GM23338 (cell line): ENCODE measurements around the gene MRPL27. TPM values are rescaled to one million over a fixed set of nuclear protein-coding genes. Genes with fewer than 3 reads are reported as not detected.

Experiments
- ATAC-seq: fragments of 200-7000 bp; cut with Tn5 transposase; 3 replicates; pipeline ENCODE4 v1.9.1; 2020
- DNase-seq: peaks from one replicate; pipeline ENCODE4 v3.0.0-alpha.2; 2015; ENCODE audit warnings: low spot score
- H2AFZ ChIP-seq: fragments of 200-600 bp; sonication (generic); 2 replicates; pipeline ENCODE4 v1.8.0; 2016; ENCODE audit warnings: antibody characterized with exemption, mild to moderate bottlenecking, moderate library complexity
- H3F3A ChIP-seq: fragments of 200-600 bp; sonication (generic); replicated peaks from 2 replicates; pipeline ENCODE4 v1.8.0; 2017; ENCODE audit warnings: antibody characterized with exemption, mixed run types, low read depth
- H3K27ac ChIP-seq: fragments of 200-600 bp; sonication (generic); 2 replicates; pipeline ENCODE4 v1.6.1; 2016; ENCODE audit warnings: low read depth
- H3K27me3 ChIP-seq: fragments of 200-600 bp; sonication (generic); 2 replicates; pipeline ENCODE4 v1.8.0; 2016; ENCODE audit warnings: mild to moderate bottlenecking, mixed run types, moderate library complexity; ENCODE audit not compliant: insufficient read depth
- H3K36me3 ChIP-seq: fragments of 200-600 bp; sonication (generic); 2 replicates; pipeline ENCODE4 v1.8.0; 2016; ENCODE audit warnings: mild to moderate bottlenecking; ENCODE audit not compliant: insufficient read depth
- H3K4me1 ChIP-seq: fragments of 200-600 bp; sonication (generic); 2 replicates; pipeline ENCODE4 v1.8.0; 2016; ENCODE audit warnings: mild to moderate bottlenecking, moderate library complexity; ENCODE audit not compliant: insufficient read depth
- H3K4me2 ChIP-seq: fragments of 200-600 bp; sonication (generic); 2 replicates; pipeline ENCODE4 v1.7.1; 2017; ENCODE audit warnings: mixed run types
- H3K4me3 ChIP-seq: fragments of 200-600 bp; sonication (generic); 2 replicates; pipeline ENCODE4 v1.6.1; 2016; ENCODE audit warnings: mixed run types
- H3K79me2 ChIP-seq: fragments of 200-600 bp; sonication (generic); replicated peaks from 2 replicates; pipeline ENCODE4 v1.8.0; 2017; ENCODE audit warnings: mild to moderate bottlenecking; ENCODE audit not compliant: insufficient read depth
- H3K9me2 ChIP-seq: fragments of 200-600 bp; sonication (generic); 2 replicates; pipeline ENCODE4 v1.8.0; 2017; ENCODE audit not compliant: insufficient read depth
- H4K20me1 ChIP-seq: fragments of 200-600 bp; sonication (generic); replicated peaks from 2 replicates; pipeline ENCODE4 v1.8.0; 2017; ENCODE audit warnings: mild to moderate bottlenecking; ENCODE audit not compliant: insufficient read depth
- H3K27ac Mint-ChIP-seq: 2 replicates; pipeline ENCODE4 v1.8.0; 2020; ENCODE audit warnings: inconsistent platforms, mild to moderate bottlenecking, moderate library complexity, mixed read lengths
- H3K27me3 Mint-ChIP-seq: 3 replicates; pipeline ENCODE4 v1.8.0; 2022; ENCODE audit warnings: low read depth, mild to moderate bottlenecking, moderate library complexity, mixed read lengths, inconsistent platforms; ENCODE audit not compliant: insufficient read depth, poor library complexity
- H3K36me3 Mint-ChIP-seq: 3 replicates; pipeline ENCODE4 v1.8.0; 2021; ENCODE audit warnings: low read depth, mild to moderate bottlenecking, inconsistent platforms, moderate library complexity, mixed read lengths
- H3K4me1 Mint-ChIP-seq: 3 replicates; pipeline ENCODE4 v1.8.0; 2020; ENCODE audit warnings: mild to moderate bottlenecking, inconsistent platforms, mixed read lengths
- H3K4me3 Mint-ChIP-seq: 3 replicates; pipeline ENCODE4 v1.8.0; 2021; ENCODE audit warnings: moderate library complexity, mild to moderate bottlenecking, inconsistent platforms, mixed read lengths
- H3K9me3 Mint-ChIP-seq: 3 replicates; pipeline ENCODE4 v1.8.0; 2020; ENCODE audit warnings: moderate library complexity, mild to moderate bottlenecking, inconsistent platforms, mixed read lengths
- CTCF ChIP-seq, 2 experiments: fragments of 200-600 bp in 1 of 2; sonication (generic) in 1 of 2; conservative IDR thresholded peaks; 2 replicates each; pipeline versions ENCODE4 v1.5.1 to v1.6.1; 2016 to 2017; ENCODE audit warnings: antibody characterized with exemption in 2 of 2, low read depth in 2 of 2, mild to moderate bottlenecking in 2 of 2, moderate library complexity in 1 of 2
- JUNB ChIP-seq: IDR thresholded peaks from one replicate; pipeline ENCODE4 v1.6.1; 2016; ENCODE audit warnings: antibody characterized with exemption; ENCODE audit not compliant: unreplicated experiment
- NANOG ChIP-seq: IDR thresholded peaks from 2 replicates; pipeline ENCODE4 v1.6.1; 2016; ENCODE audit warnings: antibody characterized with exemption, borderline replicate concordance
- POLR2AphosphoS5 ChIP-seq: IDR thresholded peaks from 2 replicates; pipeline ENCODE4 v1.6.1; 2016; ENCODE audit warnings: antibody characterized with exemption, low read depth
- STAT1 ChIP-seq: IDR thresholded peaks from one replicate; pipeline ENCODE4 v1.6.1; 2016; ENCODE audit warnings: antibody characterized with exemption; ENCODE audit not compliant: unreplicated experiment
- ZNF114 ChIP-seq: fragments of 250-450 bp; sonication (Bioruptor Pico); IDR thresholded peaks from 2 replicates; pipeline ENCODE4 v1.5.0; 2020; ENCODE audit warnings: mild to moderate bottlenecking, moderate library complexity
- ZNF331 ChIP-seq: fragments of 250-450 bp; sonication (Bioruptor Pico); IDR thresholded peaks from 2 replicates; pipeline ENCODE4 v1.5.0; 2020; ENCODE audit warnings: low read depth, mild to moderate bottlenecking, moderate library complexity
- polyA plus RNA-seq: library from polyadenylated mRNA; unstranded; fragments of >200 nt; fragmentation: Nextera tagmentation; extraction: Ambion mirVana; gene quantifications from 2 replicates; pipeline ENCODE4 v1.2.1, GENCODE V29; 2016
- total RNA-seq: library from RNA; depleted of rRNA; stranded (reverse); fragments of >200 nt; shearing (Covaris generic); gene quantifications from 2 replicates; pipeline ENCODE4 v1.2.3, GENCODE V29; 2014
- TF ChIP-seq, protein P1 (sequence below): IDR thresholded peaks from one replicate; pipeline ENCODE4 v1.6.1; 2018; ENCODE audit warnings: antibody characterized with exemption; ENCODE audit not compliant: unreplicated experiment
- TF ChIP-seq, protein P2 (sequence below): fragments of 250-450 bp; sonication (Bioruptor Pico); IDR thresholded peaks from 2 replicates; pipeline ENCODE4 v1.5.0; 2020; ENCODE audit warnings: mild to moderate bottlenecking, moderate library complexity

Gene MRPL27
- total and polyA plus RNA-seq, 2 experiments from 2014 or later = 74.3 to 227 TPM

DNA sequence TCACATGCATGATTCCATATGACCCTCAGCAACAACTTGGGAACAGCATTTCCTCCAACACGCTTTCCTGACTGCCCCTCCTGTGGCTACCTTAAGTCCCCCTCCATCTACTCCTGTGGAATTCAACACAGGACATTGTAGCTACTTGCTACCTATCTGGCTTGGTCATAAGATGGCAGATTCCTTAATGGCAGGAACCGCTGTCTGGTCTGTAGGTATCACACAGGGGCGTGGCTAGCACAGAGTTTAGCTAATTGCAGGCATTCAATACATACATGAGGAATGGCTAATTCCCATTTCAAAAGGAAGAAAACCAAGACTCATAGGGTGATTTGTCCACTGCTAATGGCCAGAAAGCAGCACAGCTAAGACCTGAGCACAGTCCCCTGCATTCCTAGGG, 15.7 kb upstream of the MRPL27 start (continued):
- TF ChIP-seq, protein P1, sequence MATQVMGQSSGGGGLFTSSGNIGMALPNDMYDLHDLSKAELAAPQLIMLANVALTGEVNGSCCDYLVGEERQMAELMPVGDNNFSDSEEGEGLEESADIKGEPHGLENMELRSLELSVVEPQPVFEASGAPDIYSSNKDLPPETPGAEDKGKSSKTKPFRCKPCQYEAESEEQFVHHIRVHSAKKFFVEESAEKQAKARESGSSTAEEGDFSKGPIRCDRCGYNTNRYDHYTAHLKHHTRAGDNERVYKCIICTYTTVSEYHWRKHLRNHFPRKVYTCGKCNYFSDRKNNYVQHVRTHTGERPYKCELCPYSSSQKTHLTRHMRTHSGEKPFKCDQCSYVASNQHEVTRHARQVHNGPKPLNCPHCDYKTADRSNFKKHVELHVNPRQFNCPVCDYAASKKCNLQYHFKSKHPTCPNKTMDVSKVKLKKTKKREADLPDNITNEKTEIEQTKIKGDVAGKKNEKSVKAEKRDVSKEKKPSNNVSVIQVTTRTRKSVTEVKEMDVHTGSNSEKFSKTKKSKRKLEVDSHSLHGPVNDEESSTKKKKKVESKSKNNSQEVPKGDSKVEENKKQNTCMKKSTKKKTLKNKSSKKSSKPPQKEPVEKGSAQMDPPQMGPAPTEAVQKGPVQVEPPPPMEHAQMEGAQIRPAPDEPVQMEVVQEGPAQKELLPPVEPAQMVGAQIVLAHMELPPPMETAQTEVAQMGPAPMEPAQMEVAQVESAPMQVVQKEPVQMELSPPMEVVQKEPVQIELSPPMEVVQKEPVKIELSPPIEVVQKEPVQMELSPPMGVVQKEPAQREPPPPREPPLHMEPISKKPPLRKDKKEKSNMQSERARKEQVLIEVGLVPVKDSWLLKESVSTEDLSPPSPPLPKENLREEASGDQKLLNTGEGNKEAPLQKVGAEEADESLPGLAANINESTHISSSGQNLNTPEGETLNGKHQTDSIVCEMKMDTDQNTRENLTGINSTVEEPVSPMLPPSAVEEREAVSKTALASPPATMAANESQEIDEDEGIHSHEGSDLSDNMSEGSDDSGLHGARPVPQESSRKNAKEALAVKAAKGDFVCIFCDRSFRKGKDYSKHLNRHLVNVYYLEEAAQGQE = no peak

DNA sequence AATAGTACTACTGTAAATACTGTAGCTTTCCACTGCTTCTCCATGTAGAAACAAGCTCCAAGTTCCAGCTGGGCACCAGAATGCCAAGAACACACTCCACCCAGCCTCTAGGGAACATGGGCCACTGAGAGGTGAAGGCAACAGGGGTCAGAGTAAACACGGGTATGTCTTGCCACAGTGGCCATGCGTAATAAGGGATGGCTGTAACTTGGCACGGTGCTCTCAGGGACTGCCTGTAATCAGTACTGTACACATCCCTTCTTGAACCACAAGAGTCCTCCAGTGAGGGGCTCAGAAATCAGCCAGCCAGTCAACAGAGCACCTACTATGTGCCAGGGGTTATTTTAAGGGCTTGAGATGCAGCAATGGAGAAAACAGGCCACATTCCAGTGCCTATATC, 13.5 kb upstream of the MRPL27 start:
- Histone ChIP-seq H3K4me1 (no peaks in the 10 kb centered on the region), H2AFZ (no peak overlapping the region), H3F3A (0 out of 2 replicates have a peak, but pooled peaks cover 3% of the 10 kb centered on the region), H3K9me2 (no peaks in the 10 kb centered on the region), H3K27ac (no peak overlapping the region), H3K4me3 (no peak overlapping the region), H3K4me2 (no peak overlapping the region), H3K79me2 (no peaks in the 10 kb centered on the region), H3K27me3 (no peaks in the 10 kb centered on the region), H3K36me3 (peaks cover 47% of the 10 kb centered on the region), H4K20me1 (peaks cover 10% of the 10 kb centered on the region; the same call in 1 of the 2 replicates)
- DNase-seq = no peak
- Mint-ChIP-seq H3K9me3 (no peaks in the 10 kb centered on the region), H3K36me3 (peaks cover 91% of the 10 kb centered on the region), H3K27me3 (peaks cover 5% of the 10 kb centered on the region), H3K4me1 (no peaks in the 10 kb centered on the region), H3K27ac (no peak overlapping the region), H3K4me3 (no peak overlapping the region)
- no peak for ATAC-seq
- TF ChIP-seq, protein P2, sequence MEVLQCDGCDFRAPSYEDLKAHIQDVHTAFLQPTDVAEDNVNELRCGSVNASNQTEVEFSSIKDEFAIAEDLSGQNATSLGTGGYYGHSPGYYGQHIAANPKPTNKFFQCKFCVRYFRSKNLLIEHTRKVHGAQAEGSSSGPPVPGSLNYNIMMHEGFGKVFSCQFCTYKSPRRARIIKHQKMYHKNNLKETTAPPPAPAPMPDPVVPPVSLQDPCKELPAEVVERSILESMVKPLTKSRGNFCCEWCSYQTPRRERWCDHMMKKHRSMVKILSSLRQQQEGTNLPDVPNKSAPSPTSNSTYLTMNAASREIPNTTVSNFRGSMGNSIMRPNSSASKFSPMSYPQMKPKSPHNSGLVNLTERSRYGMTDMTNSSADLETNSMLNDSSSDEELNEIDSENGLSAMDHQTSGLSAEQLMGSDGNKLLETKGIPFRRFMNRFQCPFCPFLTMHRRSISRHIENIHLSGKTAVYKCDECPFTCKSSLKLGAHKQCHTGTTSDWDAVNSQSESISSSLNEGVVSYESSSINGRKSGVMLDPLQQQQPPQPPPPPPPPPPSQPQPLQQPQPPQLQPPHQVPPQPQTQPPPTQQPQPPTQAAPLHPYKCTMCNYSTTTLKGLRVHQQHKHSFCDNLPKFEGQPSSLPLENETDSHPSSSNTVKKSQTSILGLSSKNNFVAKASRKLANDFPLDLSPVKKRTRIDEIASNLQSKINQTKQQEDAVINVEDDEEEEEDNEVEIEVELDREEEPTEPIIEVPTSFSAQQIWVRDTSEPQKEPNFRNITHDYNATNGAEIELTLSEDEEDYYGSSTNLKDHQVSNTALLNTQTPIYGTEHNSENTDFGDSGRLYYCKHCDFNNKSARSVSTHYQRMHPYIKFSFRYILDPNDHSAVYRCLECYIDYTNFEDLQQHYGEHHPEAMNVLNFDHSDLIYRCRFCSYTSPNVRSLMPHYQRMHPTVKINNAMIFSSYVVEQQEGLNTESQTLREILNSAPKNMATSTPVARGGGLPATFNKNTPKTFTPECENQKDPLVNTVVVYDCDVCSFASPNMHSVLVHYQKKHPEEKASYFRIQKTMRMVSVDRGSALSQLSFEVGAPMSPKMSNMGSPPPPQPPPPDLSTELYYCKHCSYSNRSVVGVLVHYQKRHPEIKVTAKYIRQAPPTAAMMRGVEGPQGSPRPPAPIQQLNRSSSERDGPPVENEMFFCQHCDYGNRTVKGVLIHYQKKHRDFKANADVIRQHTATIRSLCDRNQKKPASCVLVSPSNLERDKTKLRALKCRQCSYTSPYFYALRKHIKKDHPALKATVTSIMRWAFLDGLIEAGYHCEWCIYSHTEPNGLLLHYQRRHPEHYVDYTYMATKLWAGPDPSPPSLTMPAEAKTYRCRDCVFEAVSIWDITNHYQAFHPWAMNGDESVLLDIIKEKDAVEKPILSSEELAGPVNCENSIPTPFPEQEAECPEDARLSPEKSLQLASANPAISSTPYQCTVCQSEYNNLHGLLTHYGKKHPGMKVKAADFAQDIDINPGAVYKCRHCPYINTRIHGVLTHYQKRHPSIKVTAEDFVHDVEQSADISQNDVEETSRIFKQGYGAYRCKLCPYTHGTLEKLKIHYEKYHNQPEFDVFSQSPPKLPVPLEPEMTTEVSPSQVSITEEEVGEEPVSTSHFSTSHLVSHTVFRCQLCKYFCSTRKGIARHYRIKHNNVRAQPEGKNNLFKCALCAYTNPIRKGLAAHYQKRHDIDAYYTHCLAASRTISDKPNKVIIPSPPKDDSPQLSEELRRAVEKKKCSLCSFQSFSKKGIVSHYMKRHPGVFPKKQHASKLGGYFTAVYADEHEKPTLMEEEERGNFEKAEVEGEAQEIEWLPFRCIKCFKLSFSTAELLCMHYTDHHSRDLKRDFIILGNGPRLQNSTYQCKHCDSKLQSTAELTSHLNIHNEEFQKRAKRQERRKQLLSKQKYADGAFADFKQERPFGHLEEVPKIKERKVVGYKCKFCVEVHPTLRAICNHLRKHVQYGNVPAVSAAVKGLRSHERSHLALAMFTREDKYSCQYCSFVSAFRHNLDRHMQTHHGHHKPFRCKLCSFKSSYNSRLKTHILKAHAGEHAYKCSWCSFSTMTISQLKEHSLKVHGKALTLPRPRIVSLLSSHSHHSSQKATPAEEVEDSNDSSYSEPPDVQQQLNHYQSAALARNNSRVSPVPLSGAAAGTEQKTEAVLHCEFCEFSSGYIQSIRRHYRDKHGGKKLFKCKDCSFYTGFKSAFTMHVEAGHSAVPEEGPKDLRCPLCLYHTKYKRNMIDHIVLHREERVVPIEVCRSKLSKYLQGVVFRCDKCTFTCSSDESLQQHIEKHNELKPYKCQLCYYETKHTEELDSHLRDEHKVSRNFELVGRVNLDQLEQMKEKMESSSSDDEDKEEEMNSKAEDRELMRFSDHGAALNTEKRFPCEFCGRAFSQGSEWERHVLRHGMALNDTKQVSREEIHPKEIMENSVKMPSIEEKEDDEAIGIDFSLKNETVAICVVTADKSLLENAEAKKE (CRISPR knock-in tag) = no peak
- TF ChIP-seq POLR2AphosphoS5 = no peak
- TF ChIP-seq ZNF331 (CRISPR knock-in tag) = no peak
- TF ChIP-seq NANOG = no peak
- TF ChIP-seq, protein P1 = no peak
- TF ChIP-seq STAT1 = no peak
- no peak for TF ChIP-seq ZNF114 (CRISPR knock-in tag)
- no peak for TF ChIP-seq CTCF (conservative IDR thresholded peaks at IDR 0.05; ENCODE audit: low read depth in 2 of 2)
- TF ChIP-seq JUNB = no peak
